GM06990 (cell line): ENCODE results near the gene SH3PXD2A.

Experiments
- DNase-seq: peaks from one replicate; pipeline ENCODE4 v3.0.0-alpha.2; 2011; ENCODE audit not compliant: insufficient read length; ENCODE audit errors: extremely low read depth
- H3K27me3 ChIP-seq: replicated peaks from 2 replicates; pipeline ENCODE4 v1.6.0; 2011; ENCODE audit warnings: low read length; ENCODE audit not compliant: control insufficient read depth, insufficient read depth
- H3K36me3 ChIP-seq: 2 replicates; pipeline ENCODE4 v1.5.1; 2011; ENCODE audit warnings: low read length; ENCODE audit not compliant: control insufficient read depth, insufficient read depth
- H3K4me3 ChIP-seq: replicated peaks from 2 replicates; pipeline ENCODE4 v1.5.1; 2011; ENCODE audit warnings: low read depth, mild to moderate bottlenecking, control low read depth, low read length
- TF ChIP-seq, protein P1 (sequence below): IDR thresholded peaks from 2 replicates; pipeline ENCODE4 v1.5.1; 2011; ENCODE audit warnings: low read length, control low read depth, mild to moderate bottlenecking, inconsistent platforms; ENCODE audit not compliant: insufficient read depth, poor library complexity, severe bottlenecking

The SH3PXD2A gene

DNA sequence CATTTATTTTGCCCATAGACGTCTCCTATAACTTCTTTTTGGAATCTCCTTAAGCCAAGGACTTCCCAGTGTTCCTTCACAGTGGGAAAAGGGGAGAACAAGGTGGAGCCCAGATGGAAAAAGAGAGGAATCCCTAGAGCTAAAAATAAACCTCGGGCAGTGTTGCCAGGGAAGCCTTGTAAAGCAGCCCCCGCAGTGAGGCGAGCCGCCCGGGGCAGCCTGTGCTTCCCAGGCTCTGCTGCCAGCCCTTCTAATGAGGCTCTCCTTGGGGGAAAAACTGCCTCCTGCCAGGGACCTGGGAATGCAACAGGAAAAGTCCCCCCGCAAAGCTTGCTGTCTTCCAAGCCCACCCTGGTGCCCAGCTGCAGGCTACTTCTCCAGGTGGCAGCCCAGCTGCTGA lies 71.7 kb downstream of the SH3PXD2A start:
- Histone ChIP-seq H3K27me3 (no peaks in the 10 kb centered on the region; the same call in none of the 2 replicates), H3K4me3 (no peak overlapping the region), H3K36me3 (no peaks in the 10 kb centered on the region)
- DNase-seq = no peak
- TF ChIP-seq, protein P1, sequence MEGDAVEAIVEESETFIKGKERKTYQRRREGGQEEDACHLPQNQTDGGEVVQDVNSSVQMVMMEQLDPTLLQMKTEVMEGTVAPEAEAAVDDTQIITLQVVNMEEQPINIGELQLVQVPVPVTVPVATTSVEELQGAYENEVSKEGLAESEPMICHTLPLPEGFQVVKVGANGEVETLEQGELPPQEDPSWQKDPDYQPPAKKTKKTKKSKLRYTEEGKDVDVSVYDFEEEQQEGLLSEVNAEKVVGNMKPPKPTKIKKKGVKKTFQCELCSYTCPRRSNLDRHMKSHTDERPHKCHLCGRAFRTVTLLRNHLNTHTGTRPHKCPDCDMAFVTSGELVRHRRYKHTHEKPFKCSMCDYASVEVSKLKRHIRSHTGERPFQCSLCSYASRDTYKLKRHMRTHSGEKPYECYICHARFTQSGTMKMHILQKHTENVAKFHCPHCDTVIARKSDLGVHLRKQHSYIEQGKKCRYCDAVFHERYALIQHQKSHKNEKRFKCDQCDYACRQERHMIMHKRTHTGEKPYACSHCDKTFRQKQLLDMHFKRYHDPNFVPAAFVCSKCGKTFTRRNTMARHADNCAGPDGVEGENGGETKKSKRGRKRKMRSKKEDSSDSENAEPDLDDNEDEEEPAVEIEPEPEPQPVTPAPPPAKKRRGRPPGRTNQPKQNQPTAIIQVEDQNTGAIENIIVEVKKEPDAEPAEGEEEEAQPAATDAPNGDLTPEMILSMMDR = no peak

DNA sequence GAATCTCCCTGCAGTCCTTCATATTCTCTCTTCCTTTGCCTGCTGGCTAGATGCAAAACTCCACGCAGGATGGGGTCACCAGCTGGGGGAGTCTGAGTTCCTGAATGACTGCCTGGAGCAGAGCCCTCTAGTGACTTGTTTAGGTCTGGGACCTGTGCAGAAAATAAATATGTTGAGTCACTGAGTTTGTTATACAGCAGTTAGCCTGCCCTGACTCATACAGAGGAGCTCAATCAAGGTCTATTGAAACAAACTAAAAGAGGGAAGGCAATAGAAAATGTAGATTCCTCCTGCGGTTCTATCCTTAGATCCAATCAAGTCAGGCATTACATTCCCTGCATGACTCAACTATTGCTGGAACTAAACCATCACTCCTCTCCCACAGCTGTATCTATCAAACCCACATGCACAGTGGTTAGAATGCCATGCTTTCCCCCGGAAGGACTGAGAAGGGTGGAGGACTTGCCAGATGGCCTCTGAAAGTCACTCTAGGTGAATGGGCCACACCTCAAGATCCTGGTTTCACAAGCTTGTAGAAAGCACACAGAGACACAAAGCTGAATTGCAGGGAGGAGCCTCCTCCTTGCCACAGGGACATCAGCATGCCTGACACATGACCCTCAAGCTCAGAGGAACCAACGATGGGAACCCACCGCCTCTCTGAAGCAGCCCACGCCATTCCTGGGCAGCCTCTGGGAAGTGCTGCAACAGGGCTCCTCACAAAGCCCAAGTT lies 73.9 kb downstream of the SH3PXD2A start:
- no peak overlapping the region for H3K4me3 ChIP-seq
- no peaks in the 10 kb centered on the region; the same call in none of the 2 replicates for H3K27me3 ChIP-seq
- no peak for DNase-seq
- H3K36me3 ChIP-seq = no peaks in the 10 kb centered on the region
- TF ChIP-seq, protein P1 = peak; percentile 53

DNA sequence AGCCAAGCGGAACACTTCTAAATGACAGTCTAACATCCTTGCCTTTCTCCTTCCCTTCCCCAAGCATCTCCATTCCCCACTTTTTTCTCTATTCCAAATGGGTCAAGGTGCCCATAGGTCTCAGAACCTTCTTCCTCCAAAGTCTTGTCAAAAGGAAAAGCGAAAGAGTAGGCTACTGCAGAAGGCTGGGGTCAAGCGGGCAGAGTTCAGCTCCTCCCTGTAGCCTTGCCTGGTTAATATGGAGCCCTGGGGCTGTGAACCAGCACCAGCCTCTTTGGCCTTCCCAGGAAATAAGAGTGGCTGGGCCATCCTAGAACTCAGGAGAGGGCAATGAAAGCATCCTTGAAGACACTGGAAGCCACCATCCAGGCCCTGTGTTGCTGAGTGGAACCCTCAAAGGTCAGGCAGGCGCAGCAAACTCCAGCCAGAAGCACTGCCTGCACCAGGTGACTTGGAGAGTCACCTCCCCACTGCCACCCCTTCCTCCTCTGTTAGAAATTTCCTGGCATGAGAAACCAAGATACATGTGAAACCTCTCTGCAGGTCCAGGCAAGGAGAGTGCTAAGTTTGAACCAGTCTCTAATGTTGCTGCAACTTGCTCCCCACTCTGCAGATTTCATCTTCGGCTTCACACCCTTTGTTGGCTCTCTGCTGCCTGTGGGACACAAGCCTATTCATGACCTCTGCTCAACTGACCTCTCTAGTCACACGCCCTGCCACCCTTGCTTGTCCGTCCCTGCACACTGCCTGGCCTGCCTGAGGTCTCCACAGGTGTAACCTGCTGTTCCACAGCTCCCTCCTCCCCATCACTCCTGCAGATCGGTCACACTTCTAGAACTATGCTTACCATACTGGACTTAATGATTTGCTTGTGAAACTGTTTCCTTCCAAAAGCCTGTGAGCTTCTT lies 74.9 kb downstream of the SH3PXD2A start:
- Histone ChIP-seq H3K4me3 (no peak overlapping the region), H3K36me3 (no peaks in the 10 kb centered on the region), H3K27me3 (no peaks in the 10 kb centered on the region; the same call in none of the 2 replicates)
- DNase-seq = no peak
- TF ChIP-seq, protein P1 = no peak

DNA sequence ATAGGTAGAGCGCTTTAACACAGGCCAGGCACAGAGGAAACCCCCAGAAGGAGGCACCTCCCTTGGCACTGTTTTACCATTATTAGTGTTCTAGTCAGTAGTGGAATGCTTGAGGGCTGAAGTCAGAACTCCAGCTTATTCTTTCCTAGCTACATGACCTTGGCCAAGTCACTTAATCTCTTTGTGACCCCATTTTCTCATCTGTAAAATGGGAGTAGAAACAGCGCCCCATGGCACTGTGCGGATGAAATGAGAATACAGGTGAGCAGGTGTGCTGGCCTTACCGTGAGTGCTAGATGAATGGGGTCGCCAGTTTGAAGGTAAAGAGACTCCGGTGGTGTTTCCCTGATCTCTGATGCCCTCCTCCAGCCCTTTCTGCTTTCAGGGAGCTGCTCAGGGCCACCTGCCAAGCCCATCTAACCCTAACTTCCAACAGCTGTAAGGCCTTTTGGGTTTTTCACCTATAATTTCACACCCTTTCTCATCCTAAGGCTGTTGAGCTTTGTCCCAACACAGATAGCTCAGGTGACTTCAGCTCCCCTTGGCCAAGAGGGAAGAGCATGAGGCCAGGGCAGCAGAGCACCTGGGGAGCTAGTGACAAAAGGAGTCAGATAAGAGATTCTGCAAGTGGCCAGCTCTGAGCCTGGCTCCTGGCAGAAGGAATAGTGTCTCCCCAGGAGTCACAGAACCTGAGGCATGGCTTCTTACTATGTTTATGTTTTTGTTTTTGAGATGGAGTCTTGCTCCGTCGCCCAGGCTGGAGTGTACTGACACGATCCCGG lies 76.8 kb downstream of the SH3PXD2A start:
- H3K4me3 ChIP-seq = no peak overlapping the region
- no peak for DNase-seq
- H3K36me3 ChIP-seq = no peaks in the 10 kb centered on the region
- TF ChIP-seq, protein P1 = no peak
- H3K27me3 ChIP-seq = no peaks in the 10 kb centered on the region; the same call in none of the 2 replicates

DNA sequence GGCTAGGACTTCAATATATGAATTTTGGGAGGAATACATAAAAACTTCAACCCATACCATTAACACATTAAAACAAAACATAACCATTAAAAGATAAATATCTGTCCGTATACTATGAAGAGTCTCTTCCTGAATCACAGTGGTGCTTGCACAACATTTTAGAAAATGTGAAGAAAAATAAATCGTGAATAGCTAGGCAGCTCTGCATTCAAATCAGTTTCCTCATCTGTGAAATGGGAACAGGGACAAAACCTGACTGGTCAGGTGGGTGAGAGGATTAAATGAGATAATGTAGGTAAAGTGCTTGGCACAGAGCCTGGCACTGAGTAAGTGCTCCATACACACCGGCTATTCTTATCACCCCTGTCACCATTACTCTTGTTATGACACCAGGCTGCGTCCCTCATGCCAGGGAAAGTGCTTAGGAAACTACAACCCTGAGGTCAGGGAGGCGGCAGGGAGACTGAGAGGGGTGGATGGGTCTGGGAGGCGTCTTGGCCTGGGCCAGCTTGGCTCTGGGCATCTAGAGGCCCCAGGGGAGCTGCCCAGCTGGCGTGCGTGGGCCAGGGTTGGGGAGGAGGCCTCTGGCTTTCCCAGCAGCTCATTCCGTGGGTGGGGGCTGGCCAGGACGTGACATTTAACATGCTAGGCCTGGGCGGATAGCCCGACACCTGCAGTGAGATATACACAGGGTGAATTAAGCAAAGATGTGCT lies 78.3 kb downstream of the SH3PXD2A start:
- TF ChIP-seq, protein P1 = no peak
- no peak overlapping the region for H3K4me3 ChIP-seq
- DNase-seq = no peak
- H3K27me3 ChIP-seq = no peaks in the 10 kb centered on the region
- H3K36me3 ChIP-seq = no peaks in the 10 kb centered on the region
